IPS-18a (cell line): Measurements from ENCODE around the gene TMEM119.

ENCODE experiments used
- H3K27ac ChIP-seq: one replicate; pipeline ENCODE4 v1.5.1; 2013; ENCODE audit warnings: low read length
- H3K27me3 ChIP-seq: one replicate; pipeline ENCODE4 v1.6.1; 2013; ENCODE audit warnings: mild to moderate bottlenecking, low read length; ENCODE audit not compliant: control insufficient read depth, insufficient read depth
- H3K36me3 ChIP-seq: one replicate; pipeline ENCODE4 v1.6.1; 2013; ENCODE audit warnings: low read depth, low read length; ENCODE audit not compliant: control insufficient read depth
- H3K4me1 ChIP-seq: one replicate; pipeline ENCODE4 v1.6.1; 2013; ENCODE audit warnings: low read depth, low read length; ENCODE audit not compliant: control insufficient read depth
- H3K4me3 ChIP-seq: one replicate; pipeline ENCODE4 v1.5.1; 2013; ENCODE audit warnings: low read length
- H3K9ac ChIP-seq: one replicate; pipeline ENCODE4 v1.6.1; 2013; ENCODE audit warnings: mild to moderate bottlenecking, low read length, moderate library complexity
- H3K9me3 ChIP-seq: one replicate; pipeline ENCODE4 v1.6.1; 2013; ENCODE audit warnings: low read depth, low read length; ENCODE audit not compliant: control insufficient read depth

Gene TMEM119

DNA sequence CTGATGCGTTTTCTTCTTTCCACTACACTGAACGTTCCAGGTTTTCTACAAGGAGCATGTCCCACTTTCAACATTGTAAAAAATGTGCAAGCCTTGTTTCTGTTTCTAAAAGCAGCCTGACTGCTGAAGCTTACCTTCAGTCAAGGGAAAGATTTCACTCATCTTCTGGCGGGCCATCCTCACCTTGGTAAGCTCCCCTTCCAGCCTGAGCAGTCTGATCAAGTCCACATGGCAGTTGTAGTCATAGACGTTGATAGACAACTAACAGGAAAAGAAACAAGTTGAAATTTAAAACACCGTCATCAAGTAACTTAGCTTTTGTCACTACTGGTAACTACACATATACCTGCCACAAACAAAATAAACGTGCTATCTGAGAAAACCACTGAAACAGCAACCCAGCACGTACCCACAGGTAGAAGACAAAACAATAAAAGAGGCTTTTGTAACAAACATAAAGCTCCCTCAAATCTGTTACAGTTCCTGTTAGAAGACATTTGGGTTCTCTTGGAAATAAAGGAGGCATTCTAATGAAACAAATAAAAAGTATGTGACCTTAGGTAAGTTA, 48.8 kb downstream of the TMEM119 start:
- Histone ChIP-seq H3K4me3 (no peak overlapping the region), H3K9ac (no peak overlapping the region), H3K4me1 (no peaks in the 10 kb centered on the region), H3K9me3 (no peaks in the 10 kb centered on the region), H3K27me3 (no peaks in the 10 kb centered on the region), H3K27ac (no peak overlapping the region), H3K36me3 (peaks cover 56% of the 10 kb centered on the region)

DNA sequence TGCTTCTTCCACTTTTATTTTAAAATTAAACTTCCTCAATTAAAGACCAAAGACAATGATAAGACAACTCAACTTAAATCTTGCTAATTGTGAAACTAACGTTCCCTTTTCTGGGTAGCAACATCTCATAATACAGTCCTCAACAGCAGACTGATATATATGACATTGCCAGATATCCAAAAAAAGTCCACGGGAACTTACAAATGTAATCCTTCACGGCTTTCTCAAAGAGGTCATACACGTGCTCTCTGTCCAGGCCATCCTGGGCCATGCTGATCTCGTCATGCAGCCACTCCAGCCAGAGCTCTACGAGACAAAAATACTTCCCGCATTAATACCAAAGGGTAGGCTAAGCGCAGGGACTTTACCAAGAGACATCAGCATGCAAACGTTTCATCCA, 50.2 kb downstream of the TMEM119 start:
- no peaks in the 10 kb centered on the region for H3K27me3 ChIP-seq
- no peak overlapping the region for H3K27ac ChIP-seq
- H3K9ac ChIP-seq, result no peak overlapping the region
- no peak overlapping the region for H3K4me3 ChIP-seq
- H3K9me3 ChIP-seq, result no peaks in the 10 kb centered on the region
- H3K36me3 ChIP-seq, result peaks cover 69% of the 10 kb centered on the region
- no peaks in the 10 kb centered on the region for H3K4me1 ChIP-seq

DNA sequence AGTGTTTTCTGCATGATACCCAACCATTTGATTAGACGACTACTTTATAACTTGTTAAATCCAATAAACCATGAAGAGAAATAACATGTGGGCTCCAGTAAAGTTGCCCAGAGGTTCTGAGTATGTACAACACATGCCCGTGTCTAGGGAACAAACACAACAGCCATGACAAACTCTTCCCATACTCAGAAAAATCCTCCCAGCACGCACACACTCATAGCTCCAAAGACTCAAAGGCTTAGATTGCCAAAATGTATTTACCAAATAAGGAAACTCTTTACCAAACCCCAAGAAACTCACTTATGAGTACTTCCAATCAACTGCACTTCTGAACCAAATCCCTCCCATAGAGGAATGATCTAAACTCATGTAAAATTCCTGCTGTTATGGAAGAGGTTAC, 54.2 kb downstream of the TMEM119 start:
- no peak overlapping the region for H3K9ac ChIP-seq
- H3K27me3 ChIP-seq, result no peaks in the 10 kb centered on the region
- H3K4me3 ChIP-seq, result no peak overlapping the region
- H3K9me3 ChIP-seq, result no peaks in the 10 kb centered on the region
- no peaks in the 10 kb centered on the region for H3K4me1 ChIP-seq
- no peak overlapping the region for H3K27ac ChIP-seq
- peaks cover 76% of the 10 kb centered on the region for H3K36me3 ChIP-seq

DNA sequence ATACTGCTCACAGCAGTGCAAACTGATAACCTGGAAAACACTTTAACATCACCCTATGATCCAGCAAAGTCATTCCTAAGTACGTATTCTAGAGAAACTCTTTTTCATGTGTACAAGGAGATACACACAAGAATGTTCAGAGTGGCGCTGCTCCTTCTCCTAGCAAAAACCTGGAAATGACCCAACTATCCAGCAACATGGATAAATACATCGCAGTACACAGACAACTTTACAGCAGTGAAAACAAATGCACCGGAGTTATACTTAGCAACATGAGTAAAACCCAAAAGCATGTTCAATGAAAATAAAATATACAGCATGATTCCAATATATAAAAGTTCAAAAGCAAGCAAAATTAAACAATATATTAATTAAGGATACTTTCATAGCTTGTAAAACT, 55.6 kb downstream of the TMEM119 start:
- no peaks in the 10 kb centered on the region for H3K27me3 ChIP-seq
- H3K27ac ChIP-seq, result no peak overlapping the region
- H3K9ac ChIP-seq, result no peak overlapping the region
- H3K36me3 ChIP-seq, result peaks cover 76% of the 10 kb centered on the region
- H3K9me3 ChIP-seq, result no peaks in the 10 kb centered on the region
- H3K4me1 ChIP-seq, result no peaks in the 10 kb centered on the region
- no peak overlapping the region for H3K4me3 ChIP-seq
